Measurements from ENCODE around the gene EPHA3. TPM values are rescaled to one million over a fixed set of nuclear protein-coding genes. Genes with fewer than 3 reads are reported as not detected.

Gene EPHA3
- total and polyA plus RNA-seq, 9 of the 15 experiments (the other 6 are each of a cell fraction or from before 2014, with no cell fraction given): not detected

GRCh38 chr3:89157575-89157974, 50.2 kb downstream of the EPHA3 start:
- Histone ChIP-seq H3K4me1 (replicated peaks in 1 of 2; ENCODE audit: control insufficient read depth in 2 of 2, insufficient read depth in 2 of 2, low read length in 2 of 2) (no peaks in the 10 kb centered on the region), H3K4me3 (no peak overlapping the region), H3K9me1 (ENCODE audit: control insufficient read depth, insufficient read depth, low read length) (no peaks in the 10 kb centered on the region), H2AFZ (ENCODE audit: low read depth, low read length) (no peak overlapping the region), H3K4me2 (ENCODE audit: insufficient read depth, low read length) (no peak overlapping the region), H3K27me3 (ENCODE audit: control insufficient read depth in 2 of 2, insufficient read depth in 2 of 2, low read length in 2 of 2) (no peaks in the 10 kb centered on the region), H3K9ac (ENCODE audit: insufficient read depth in 1 of 2, low read depth in 2 of 2, low read length in 2 of 2) (no peak overlapping the region), H3K9me3 (replicated peaks; ENCODE audit: control insufficient read depth, insufficient read depth, low read depth, low read length) (no peaks in the 10 kb centered on the region), H4K20me1 (replicated peaks; ENCODE audit: control insufficient read depth, insufficient read depth, low read length) (no peaks in the 10 kb centered on the region), H3K36me3 (ENCODE audit: control insufficient read depth, insufficient read depth, low read length) (no peaks in the 10 kb centered on the region), H3K79me2 (ENCODE audit: control insufficient read depth, insufficient read depth, low read length) (no peaks in the 10 kb centered on the region), H3K27ac (ENCODE audit: extremely low read depth, low read depth, low read length) (no peak overlapping the region)
- TF ChIP-seq SMARCA5 (IDR thresholded peaks at IDR 0.05): no peak
- no peak for TF ChIP-seq SRF (CRISPR knock-in tag; IDR thresholded peaks at IDR 0.05)
- 0% methylated on average over 2 of the region's 3 CpGs for WGBS (ENCODE audit: insufficient coverage, low coverage, missing lambda C conversion rate)
- DNase-seq (ENCODE audit: extremely low read depth in 1 of 4, low spot score in 3 of 4): no peak
- ChIA-PET POLR2A (no interaction called here), CTCF (ENCODE audit: low intra/inter-chr PET ratio) (no interaction called here)
- BruUV-seq (replicated peaks): no TSS peak
- intact Hi-C loops (cut with micrococcal nuclease) (no loop called here), in situ Hi-C loops (cut with MboI) (no loop called here)
- FAIRE-seq: no peak
- no peak for ATAC-seq

- Histone ChIP-seq H3K9ac (ENCODE audit: insufficient read depth in 1 of 2, low read depth in 2 of 2, low read length in 2 of 2) (no peak overlapping the region), H4K20me1 (replicated peaks; ENCODE audit: control insufficient read depth, insufficient read depth, low read length) (no peaks in the 10 kb centered on the region), H3K4me1 (replicated peaks in 1 of 2; ENCODE audit: control insufficient read depth in 2 of 2, insufficient read depth in 2 of 2, low read length in 2 of 2) (no peaks in the 10 kb centered on the region), H3K4me2 (ENCODE audit: insufficient read depth, low read length) (no peak overlapping the region), H3K27me3 (ENCODE audit: control insufficient read depth in 2 of 2, insufficient read depth in 2 of 2, low read length in 2 of 2) (no peaks in the 10 kb centered on the region), H3K27ac (ENCODE audit: extremely low read depth, low read depth, low read length) (no peak overlapping the region), H3K9me1 (ENCODE audit: control insufficient read depth, insufficient read depth, low read length) (no peaks in the 10 kb centered on the region), H3K36me3 (ENCODE audit: control insufficient read depth, insufficient read depth, low read length) (no peaks in the 10 kb centered on the region), H3K4me3 (no peak overlapping the region), H3K79me2 (ENCODE audit: control insufficient read depth, insufficient read depth, low read length) (no peaks in the 10 kb centered on the region), H3K9me3 (replicated peaks; ENCODE audit: control insufficient read depth, insufficient read depth, low read depth, low read length) (no peaks in the 10 kb centered on the region), H2AFZ (ENCODE audit: low read depth, low read length) (no peak overlapping the region)
- in situ Hi-C loops (cut with MboI) (no loop called here), intact Hi-C loops (cut with micrococcal nuclease) (no loop called here)
- ChIA-PET POLR2A (no interaction called here), CTCF (ENCODE audit: low intra/inter-chr PET ratio) (no interaction called here)
- WGBS (ENCODE audit: insufficient coverage, low coverage, missing lambda C conversion rate): 0% methylated on average over 2 of the region's 2 CpGs
- no peak for ATAC-seq
- FAIRE-seq: no peak
- BruUV-seq (replicated peaks): no TSS peak
- DNase-seq (ENCODE audit: extremely low read depth in 1 of 4, low spot score in 3 of 4): no peak
- TF ChIP-seq, protein P1, sequence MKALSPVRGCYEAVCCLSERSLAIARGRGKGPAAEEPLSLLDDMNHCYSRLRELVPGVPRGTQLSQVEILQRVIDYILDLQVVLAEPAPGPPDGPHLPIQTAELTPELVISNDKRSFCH (CRISPR knock-in tag; IDR thresholded peaks at IDR 0.05): no peak
- TF ChIP-seq, protein P1 (tag; IDR thresholded peaks at IDR 0.05): no peak
- no peak for TF ChIP-seq IFI16 (CRISPR knock-in tag; IDR thresholded peaks at IDR 0.05)
- no peak for TF ChIP-seq MTA1 (IDR thresholded peaks at IDR 0.05; ENCODE audit: borderline replicate concordance)
- no peak for TF ChIP-seq ZC3H8 (IDR thresholded peaks at IDR 0.05)
- no peak for TF ChIP-seq PRDM10 (IDR thresholded peaks at IDR 0.05; ENCODE audit: partially characterized antibody)
- no peak for TF ChIP-seq ARID3B (CRISPR knock-in tag; IDR thresholded peaks at IDR 0.05; ENCODE audit: borderline replicate concordance)
- no peak for TF ChIP-seq RAD51 (IDR thresholded peaks at IDR 0.05; ENCODE audit: borderline replicate concordance, low read depth)
These were observed 52.2 kb downstream of the EPHA3 start for GRCh38 chr3:89159605-89160004.

Data from K562 (cell line).